ENCODE measurements around the gene SORCS2.

DNA sequence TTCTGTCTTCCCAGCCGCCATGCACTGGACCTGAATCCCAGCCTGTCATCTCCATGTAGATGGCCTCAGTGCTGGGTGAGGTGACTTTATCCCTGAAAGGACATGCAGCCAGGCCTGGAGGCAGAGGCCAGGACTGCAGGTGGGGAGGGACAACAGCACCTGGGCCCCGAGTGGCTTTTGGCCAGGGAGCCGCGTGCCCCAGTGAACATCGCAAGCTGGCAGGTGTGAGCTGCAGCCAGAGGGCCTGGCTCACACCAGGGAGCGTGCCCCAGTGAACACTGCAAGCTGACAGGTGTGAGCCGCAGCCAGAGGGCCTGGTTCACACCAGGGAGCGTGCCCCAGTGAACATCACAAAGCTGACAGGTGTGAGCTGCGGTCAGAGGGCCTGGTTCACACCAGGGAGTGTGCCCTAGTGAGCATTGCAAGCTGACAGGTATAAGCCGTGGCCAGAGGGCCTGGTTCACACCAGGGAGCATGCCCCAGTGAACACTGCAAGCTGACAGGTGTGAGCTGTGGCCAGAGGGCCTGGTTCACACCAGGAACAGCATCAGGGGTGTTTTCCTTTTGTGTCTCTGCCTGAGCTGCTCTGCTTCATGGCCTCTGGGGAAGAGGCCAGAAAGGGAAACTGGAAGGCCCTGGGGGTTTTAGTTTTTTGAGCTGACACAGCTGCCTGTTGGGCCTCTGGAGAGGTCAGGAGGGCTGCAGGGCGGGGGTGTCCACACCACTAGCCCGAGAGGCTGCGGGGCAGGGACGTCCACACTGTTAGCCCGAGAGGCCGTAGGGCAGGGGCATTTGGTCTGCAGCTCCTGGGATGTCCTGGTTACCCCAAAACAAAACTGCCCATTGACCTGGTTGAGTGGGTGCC is 265.1 kb downstream of the SORCS2 start:
- TF ChIP-seq BHLHE40 (IDR thresholded peaks at IDR 0.05; ENCODE audit: borderline replicate concordance) = no peak
- TF ChIP-seq FOXK2 (IDR thresholded peaks at IDR 0.05) = no peak
- no peak for TF ChIP-seq SP1 (IDR thresholded peaks at IDR 0.05)
- TF ChIP-seq, protein P1, sequence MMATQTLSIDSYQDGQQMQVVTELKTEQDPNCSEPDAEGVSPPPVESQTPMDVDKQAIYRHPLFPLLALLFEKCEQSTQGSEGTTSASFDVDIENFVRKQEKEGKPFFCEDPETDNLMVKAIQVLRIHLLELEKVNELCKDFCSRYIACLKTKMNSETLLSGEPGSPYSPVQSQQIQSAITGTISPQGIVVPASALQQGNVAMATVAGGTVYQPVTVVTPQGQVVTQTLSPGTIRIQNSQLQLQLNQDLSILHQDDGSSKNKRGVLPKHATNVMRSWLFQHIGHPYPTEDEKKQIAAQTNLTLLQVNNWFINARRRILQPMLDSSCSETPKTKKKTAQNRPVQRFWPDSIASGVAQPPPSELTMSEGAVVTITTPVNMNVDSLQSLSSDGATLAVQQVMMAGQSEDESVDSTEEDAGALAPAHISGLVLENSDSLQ (IDR thresholded peaks at IDR 0.05) = no peak
- TF ChIP-seq FOXA1 (IDR thresholded peaks at IDR 0.05) = no peak
- no peak for TF ChIP-seq NFRKB (IDR thresholded peaks at IDR 0.05)
- no peak for TF ChIP-seq FOXM1 (IDR thresholded peaks at IDR 0.05; ENCODE audit: borderline replicate concordance)
- TF ChIP-seq CTBP1 (IDR thresholded peaks at IDR 0.05; ENCODE audit: borderline replicate concordance) = no peak
